ENCODE data around the gene MRPL50.

Gene MRPL50

DNA sequence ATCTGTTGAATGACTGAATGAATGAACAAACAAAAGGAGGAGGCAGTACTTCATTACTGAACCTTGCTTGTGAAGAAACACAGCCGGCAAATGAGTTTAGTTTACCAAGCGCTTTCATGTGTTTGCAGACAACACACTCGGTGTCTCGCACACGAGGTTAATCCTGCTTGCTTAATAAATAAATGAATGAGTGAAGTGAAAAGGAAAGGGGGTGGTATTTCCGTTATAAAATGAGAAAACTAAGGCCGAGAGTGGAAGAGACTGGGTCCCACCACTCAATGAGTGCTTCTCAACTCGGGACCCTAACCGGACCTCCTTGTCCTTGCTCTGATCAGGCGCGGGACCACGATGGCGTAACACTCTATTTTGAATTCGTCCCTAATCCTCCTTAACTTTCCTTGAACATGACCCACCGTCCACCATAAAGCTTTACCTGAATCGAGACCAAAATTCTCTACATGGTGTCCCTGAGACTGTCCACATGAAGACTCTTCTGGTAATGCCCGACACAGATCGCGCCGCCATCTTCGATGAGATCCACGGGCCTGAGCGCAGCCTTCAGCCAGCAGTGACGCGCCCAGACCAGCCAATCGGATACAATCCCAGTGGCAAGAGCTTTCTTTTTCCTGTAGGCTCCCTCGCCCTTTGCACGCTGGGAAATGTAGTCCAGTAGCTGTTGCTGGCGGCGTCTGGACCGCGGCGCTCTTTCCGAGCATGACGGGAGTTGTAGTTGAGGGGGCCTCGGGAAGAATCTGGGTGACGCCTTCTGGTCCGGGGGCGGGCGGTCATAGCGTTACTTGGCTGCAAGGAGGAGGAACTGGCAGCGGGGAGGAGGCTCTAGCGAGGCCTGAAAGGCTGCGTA lies at the start of gene MRPL50, which contains the start of gene ZNF189:
Gene MRPL50 (minus strand): TSS at position 551 of the 862 bp plus-strand sequence. CDS start 26 bp downstream, at position 525.
Gene ZNF189 (plus strand): TSS at position 784 of the 862 bp plus-strand sequence. CDS start 306 bp downstream, outside the sequence.
- peaks cover 50% of the 10 kb centered on the region for H3K9me3 Mint-ChIP-seq
- peak within 1 kb of the TSS; percentile 94 to 98 (median 98) for H3K4me3 Mint-ChIP-seq
- H3K4me1 Mint-ChIP-seq = peaks cover 29% of the 10 kb centered on the region
- peak within 1 kb of the TSS; percentile 95 to 99 (median 99) for H3K27ac Mint-ChIP-seq
- H3K27me3 Mint-ChIP-seq (ENCODE audit: low read depth) = no peaks in the 10 kb centered on the region
- TF ChIP-seq CTCF (IDR thresholded peaks at IDR 0.05; ENCODE audit: unreplicated experiment in 3 of 3) = no peak
- H3K36me3 Mint-ChIP-seq (ENCODE audit: low read depth) = peaks cover 94% of the 10 kb centered on the region

DNA sequence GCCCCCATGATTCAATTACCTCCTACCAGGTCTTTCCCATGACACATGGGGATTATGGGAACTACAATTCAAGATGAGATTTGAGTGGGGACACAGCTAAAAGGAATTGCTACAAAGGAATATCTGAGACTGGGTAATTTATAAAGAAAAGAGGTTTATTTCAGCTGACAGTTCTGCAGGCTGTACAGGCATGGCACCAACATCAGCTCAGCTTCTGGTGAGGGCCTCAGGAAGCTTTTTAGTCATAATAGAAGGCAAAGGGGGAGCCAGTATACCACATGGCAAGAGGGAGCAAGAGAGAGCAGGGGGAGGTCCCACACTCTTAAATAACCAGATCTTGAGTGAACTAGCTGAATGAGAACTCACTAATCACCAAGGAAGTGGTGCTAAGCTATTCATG lies 48.3 kb upstream of the MRPL50 start:
- Mint-ChIP-seq H3K27ac (peak overlapping the region in 1 of 3 experiments; percentile 72), H3K27me3 (ENCODE audit: low read depth) (no peaks in the 10 kb centered on the region), H3K4me3 (no peak overlapping the region), H3K36me3 (ENCODE audit: low read depth) (no peaks in the 10 kb centered on the region), H3K9me3 (peaks cover 2% of the 10 kb centered on the region), H3K4me1 (peaks cover 23% of the 10 kb centered on the region)
- TF ChIP-seq CTCF (IDR thresholded peaks at IDR 0.05; ENCODE audit: unreplicated experiment in 3 of 3) = no peak

DNA sequence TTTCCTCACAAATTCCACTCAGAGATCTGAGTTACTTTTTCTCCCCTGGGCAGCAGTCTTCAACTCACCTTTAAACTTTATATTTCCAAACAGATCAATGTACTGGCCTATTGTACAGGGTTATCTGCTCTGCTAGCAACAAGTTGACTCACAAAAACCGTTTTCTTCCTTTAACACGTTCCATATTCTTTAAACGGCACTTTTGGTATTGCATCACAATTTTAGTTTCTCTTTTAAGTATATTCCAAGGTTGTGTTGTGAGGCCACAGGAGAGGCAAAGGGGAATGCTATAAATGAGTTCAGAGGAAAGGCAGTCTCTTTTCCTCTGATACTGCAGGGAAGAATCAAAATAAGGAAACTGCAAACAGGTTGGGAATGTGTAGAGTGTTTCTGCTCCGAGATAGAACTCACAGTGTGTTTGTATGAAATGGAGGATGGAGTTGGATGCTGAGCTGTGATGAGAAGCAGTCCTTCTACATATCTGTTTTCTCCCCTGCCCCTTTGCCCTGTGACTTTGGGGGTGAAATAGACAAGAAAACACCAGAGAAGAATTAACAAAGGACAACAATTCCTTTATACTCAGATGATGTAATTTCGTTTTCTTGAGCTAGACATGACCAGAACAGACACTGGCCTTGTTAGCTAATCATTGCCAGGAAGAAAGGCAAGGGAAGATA lies 47.1 kb upstream of the MRPL50 start:
- H3K4me1 Mint-ChIP-seq = peaks cover 17% of the 10 kb centered on the region
- no peaks in the 10 kb centered on the region for H3K36me3 Mint-ChIP-seq (ENCODE audit: low read depth)
- H3K27me3 Mint-ChIP-seq (ENCODE audit: low read depth) = no peaks in the 10 kb centered on the region
- TF ChIP-seq CTCF (IDR thresholded peaks at IDR 0.05; ENCODE audit: unreplicated experiment in 3 of 3) = no peak
- H3K27ac Mint-ChIP-seq = peak overlapping the region; percentile 20 to 77 (median 72)
- H3K4me3 Mint-ChIP-seq = no peak overlapping the region
- H3K9me3 Mint-ChIP-seq = no peaks in the 10 kb centered on the region

- no peak for TF ChIP-seq CTCF (IDR thresholded peaks at IDR 0.05; ENCODE audit: unreplicated experiment in 3 of 3)
- no peaks in the 10 kb centered on the region for H3K9me3 Mint-ChIP-seq
- H3K27me3 Mint-ChIP-seq (ENCODE audit: low read depth) = no peaks in the 10 kb centered on the region
- no peak overlapping the region for H3K27ac Mint-ChIP-seq
- H3K4me3 Mint-ChIP-seq = no peak overlapping the region
- no peaks in the 10 kb centered on the region for H3K36me3 Mint-ChIP-seq (ENCODE audit: low read depth)
- peaks cover 11% of the 10 kb centered on the region for H3K4me1 Mint-ChIP-seq
Observed at GRCh38 chr9:101443364-101443771, 45.0 kb upstream of the MRPL50 start.

DNA sequence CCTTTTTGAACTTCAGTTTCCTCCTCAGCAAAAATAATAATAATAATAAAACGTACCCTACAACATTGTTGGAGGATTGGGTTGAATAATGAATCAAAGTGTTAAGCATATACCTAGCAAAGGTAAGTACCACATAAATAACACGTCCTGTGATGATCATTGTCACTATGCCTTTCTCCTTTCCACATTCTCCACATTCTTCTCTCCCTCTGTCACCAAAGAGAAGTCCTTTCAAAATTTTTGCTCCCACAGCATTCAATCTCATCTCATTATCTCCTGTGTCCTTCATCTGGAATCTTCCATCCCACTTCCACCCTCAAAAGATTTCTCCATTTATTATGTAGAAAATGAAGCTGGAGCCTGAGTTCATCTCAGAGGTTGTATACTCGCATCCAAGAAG lies 44.3 kb upstream of the MRPL50 start:
- Mint-ChIP-seq H3K9me3 (no peaks in the 10 kb centered on the region), H3K36me3 (ENCODE audit: low read depth) (no peaks in the 10 kb centered on the region), H3K4me3 (no peak overlapping the region), H3K4me1 (peaks cover 11% of the 10 kb centered on the region), H3K27ac (no peak overlapping the region), H3K27me3 (ENCODE audit: low read depth) (no peaks in the 10 kb centered on the region)
- TF ChIP-seq CTCF (IDR thresholded peaks at IDR 0.05; ENCODE audit: unreplicated experiment in 3 of 3) = no peak
